HepG2 (cell line): ENCODE results near the gene PHTF2. TPM values are rescaled to one million over a fixed set of nuclear protein-coding genes. Genes with fewer than 3 reads are reported as not detected.

Source experiments
- BCLAF1 ChIP-seq: fragments of 450-650 bp; IDR thresholded peaks from 2 replicates; pipeline ENCODE4 v1.6.1; 2017; ENCODE audit warnings: mild to moderate bottlenecking
- CREB1 ChIP-seq, 2 experiments: fragments of 450-650 bp in 1 of 2; IDR thresholded peaks; 2 replicates each; pipeline ENCODE4 v1.6.1; 2016 to 2017; ENCODE audit warnings: control low read depth in 1 of 2, mild to moderate bottlenecking in 1 of 2, missing compliant biosample characterization in 1 of 2, missing genetic modification characterization in 1 of 2
- ELF4 ChIP-seq: sonication (generic); formaldehyde crosslinking; IDR thresholded peaks from 2 replicates; pipeline ENCODE4 v1.5.0; 2020; ENCODE audit warnings: missing genetic modification reagents, mild to moderate bottlenecking, moderate library complexity, borderline replicate concordance
- GFI1 ChIP-seq: sonication (generic); formaldehyde crosslinking; IDR thresholded peaks from 2 replicates; pipeline ENCODE4 v1.5.0; 2020; ENCODE audit warnings: missing genetic modification reagents, mild to moderate bottlenecking, borderline replicate concordance
- HOMEZ ChIP-seq: IDR thresholded peaks from 2 replicates; pipeline ENCODE4 v1.6.1; 2016; ENCODE audit warnings: low read depth
- HOXA3 ChIP-seq: sonication (generic); formaldehyde crosslinking; IDR thresholded peaks from 2 replicates; pipeline ENCODE4 v1.5.0; 2020; ENCODE audit warnings: missing genetic modification reagents
- NAIF1 ChIP-seq: sonication (generic); formaldehyde crosslinking; IDR thresholded peaks from 2 replicates; pipeline ENCODE4 v1.5.0; 2020; ENCODE audit warnings: mild to moderate bottlenecking, missing genetic modification reagents, borderline replicate concordance
- NFYC ChIP-seq: IDR thresholded peaks from 2 replicates; pipeline ENCODE4 v1.6.1; 2016; ENCODE audit warnings: missing genetic modification reagents, missing compliant biosample characterization
- PRDM10 ChIP-seq: sonication (generic); formaldehyde crosslinking; IDR thresholded peaks from 2 replicates; pipeline ENCODE4 v1.4.0; 2020; ENCODE audit warnings: low read depth, missing genetic modification reagents
- SIN3A ChIP-seq: IDR thresholded peaks from 2 replicates; pipeline ENCODE4 v1.6.1; 2011; ENCODE audit warnings: low read depth, mild to moderate bottlenecking, control low read depth, low read length, borderline replicate concordance
- ZFP36 ChIP-seq: fragments of 150-350 bp; IDR thresholded peaks from 2 replicates; pipeline ENCODE4 v1.6.1; 2018; ENCODE audit warnings: borderline replicate concordance, low read length, low read depth; ENCODE audit not compliant: partially characterized antibody
- ZMAT3 ChIP-seq: sonication (generic); formaldehyde crosslinking; conservative IDR thresholded peaks from 2 replicates; pipeline ENCODE4 v1.7.0; 2021; ENCODE audit warnings: missing genetic modification reagents
- ZNF317 ChIP-seq: sonication (generic); formaldehyde crosslinking; IDR thresholded peaks from 2 replicates; pipeline ENCODE4 v1.5.0; 2020; ENCODE audit warnings: mild to moderate bottlenecking, missing genetic modification reagents
- ZNF383 ChIP-seq: sonication (generic); formaldehyde crosslinking; IDR thresholded peaks from 2 replicates; pipeline ENCODE4 v1.4.0; 2020; ENCODE audit warnings: missing genetic modification reagents, mild to moderate bottlenecking, borderline replicate concordance
- ZNF564 ChIP-seq: sonication (generic); formaldehyde crosslinking; IDR thresholded peaks from 2 replicates; pipeline ENCODE4 v1.8.1; 2023; ENCODE audit warnings: mild to moderate bottlenecking, missing genetic modification reagents
- polyA plus RNA-seq, 8 experiments: library from polyadenylated mRNA; depleted of rRNA in 3 of 8; stranded (reverse) in 7 of 8; unstranded in 1 of 8; fragments of >200 nt; fragmentation: Illumina TruSeq in 4 of 8; extraction: Trizol in 4 of 8; gene quantifications; 2 replicates each; pipeline versions ENCODE4 v1.2.1 to v1.2.3, GENCODE V29; 2011 to 2016; ENCODE audit warnings: low read depth in 4 of 8, missing spikeins in 1 of 8, mixed read lengths in 1 of 8; ENCODE audit not compliant: insufficient read depth in 1 of 8
- total RNA-seq, 5 experiments: library from RNA; depleted of rRNA; stranded (reverse); fragments of >200 nt; fragmentation: Illumina TruSeq; extraction: Trizol; gene quantifications; 2 replicates each; pipeline ENCODE4 v1.2.3, GENCODE V29; 2016; ENCODE audit warnings: low read depth in 1 of 5

PHTF2 gene
- total and polyA plus RNA-seq, 2 of the 13 experiments (the other 11 are each of a cell fraction or from before 2014, with no cell fraction given): 7.4 to 10.2 TPM

- TF ChIP-seq PRDM10 (CRISPR knock-in tag) (peak; percentile 56; the same call in 1 of the 2 replicates), SIN3A (peak; percentile 32; the same call in 1 of the 2 replicates), HOXA3 (CRISPR knock-in tag) (0 out of 2 replicates have a peak, but pooled peaks have one; percentile 40), ZNF383 (CRISPR knock-in tag) (peak; percentile 100), ZNF564 (no peak; the same call in 1 of the 2 replicates), ZNF317 (CRISPR knock-in tag) (peak; percentile 64; the same call in 1 of the 2 replicates), ZFP36 (no peak), NFYC (CRISPR knock-in tag) (peak; percentile 98), GFI1 (0 out of 2 replicates have a peak, but pooled peaks have one; percentile 58), ELF4 (CRISPR knock-in tag) (peak; percentile 55; the same call in 1 of the 2 replicates), BCLAF1 (no peak), NAIF1 (CRISPR knock-in tag) (peak; percentile 28; the same call in 1 of the 2 replicates), ZMAT3 (CRISPR knock-in tag) (peak; percentile 78), HOMEZ (CRISPR knock-in tag) (0 out of 2 replicates have a peak, but pooled peaks have one; percentile 46), CREB1 (IDR thresholded peaks at IDR 0.05) (peak; percentile 66), CREB1 (CRISPR knock-in tag; IDR thresholded peaks at IDR 0.05) (peak; percentile 87)
Observed at GRCh38 chr7:77798394-77799077, at the start of gene PHTF2, which contains the start of gene TMEM60 (continued).
